ENCODE data around the gene TMEM238.
"Not testable (repeated sequence)": the region's sequence is repeated elsewhere in the genome, so short reads cannot be mapped to it uniquely, and the experiment has no call there.

TMEM238 gene

GRCh38 chr19:55336101-55336500 is 48.0 kb downstream of the TMEM238 start:
- DNase-seq: no peak

GRCh38 chr19:55333870-55334269 is 50.2 kb downstream of the TMEM238 start:
- DNase-seq: no peak

- DNase-seq: not testable (repeated sequence)
Measured at GRCh38 chr19:55329791-55330190, 54.3 kb downstream of the TMEM238 start.

All from bone marrow (tissue), 2 donors.